Activated CD4-positive, alpha-beta T cell treated with anti-CD3 and anti-CD28 coated beads for 48 hours (primary cell): ENCODE data around the gene ZC3H13.

Experiments
- DNase-seq: peaks from one replicate; pipeline ENCODE4 v3.0.0-alpha.2; 2020

The ZC3H13 gene

DNA sequence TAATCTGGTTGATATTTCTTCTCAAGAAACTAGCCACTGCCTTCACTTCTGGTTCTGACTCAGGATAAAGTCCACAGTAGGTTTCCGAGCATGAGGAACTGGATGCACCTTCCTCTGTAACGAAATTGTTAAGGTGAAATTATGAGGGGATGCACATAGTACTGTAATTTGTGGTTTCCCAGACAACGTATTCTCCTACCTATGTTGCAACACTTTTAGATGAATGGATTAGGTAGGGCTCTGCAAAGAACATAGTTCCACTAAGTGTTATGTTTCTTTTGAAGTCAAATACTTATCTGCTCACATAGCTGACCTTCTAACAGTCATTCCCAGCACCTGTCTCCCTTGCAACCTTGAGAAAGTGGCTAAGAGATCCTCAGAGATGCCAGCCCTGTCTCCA, 5.7 kb upstream of the ZC3H13 start:
- no peak for DNase-seq

DNA sequence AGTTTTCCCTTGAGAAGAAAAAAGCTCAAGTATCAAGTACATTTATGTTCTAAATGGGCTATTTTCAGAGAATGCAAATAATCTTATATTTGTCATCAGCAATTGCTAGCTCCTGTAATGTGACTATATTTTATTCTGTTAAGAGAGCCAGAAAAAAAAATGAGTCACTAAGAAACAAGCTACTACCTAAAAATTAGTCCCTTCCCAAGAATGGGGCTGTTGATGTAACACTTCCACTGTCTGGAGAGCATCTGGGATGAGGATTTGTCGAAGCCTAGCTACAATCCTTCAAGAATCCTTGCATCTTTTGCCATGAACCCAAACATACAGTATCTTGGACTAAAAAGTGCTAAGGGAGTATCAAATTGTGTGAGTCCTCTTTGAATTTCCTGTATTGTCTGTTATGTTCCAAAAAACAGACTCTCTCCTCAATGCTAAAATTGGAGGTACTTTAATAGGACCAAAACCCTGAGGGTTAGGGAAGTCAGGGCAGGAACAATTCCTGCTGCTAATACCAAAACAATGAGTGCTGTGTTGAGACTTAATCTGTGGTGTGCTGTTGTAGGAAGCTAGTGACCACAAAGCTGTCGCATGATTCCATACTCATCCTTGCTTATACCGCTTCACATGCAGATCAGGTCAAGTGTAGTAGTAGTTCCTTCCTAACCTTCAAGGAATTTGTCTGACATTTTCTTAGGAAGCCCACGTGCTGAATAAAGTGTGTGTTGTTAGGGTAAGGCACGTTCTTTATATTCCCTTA, 4.9 kb upstream of the ZC3H13 start:
- DNase-seq = no peak

- no peak for DNase-seq
These were observed 841 bp upstream of the ZC3H13 start for GRCh38 chr13:46053162-46054012.

DNA sequence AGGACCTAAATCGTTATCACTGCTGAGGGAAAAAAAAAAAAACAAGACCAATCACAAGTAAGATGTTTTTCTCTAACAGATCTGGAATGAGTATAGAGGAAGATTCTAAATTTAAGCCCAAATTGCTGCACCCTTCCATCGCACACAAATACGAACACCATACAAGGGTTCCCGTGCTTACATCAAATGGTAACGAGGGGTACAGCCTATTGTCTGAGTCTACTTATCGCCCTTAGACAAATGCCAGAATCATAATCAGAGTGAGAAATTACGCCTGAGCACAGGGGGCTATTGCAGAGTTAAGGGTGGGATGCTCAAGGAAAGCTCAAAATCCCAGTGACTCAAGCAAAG, 603 bp downstream of the ZC3H13 start:
- no peak for DNase-seq

DNA sequence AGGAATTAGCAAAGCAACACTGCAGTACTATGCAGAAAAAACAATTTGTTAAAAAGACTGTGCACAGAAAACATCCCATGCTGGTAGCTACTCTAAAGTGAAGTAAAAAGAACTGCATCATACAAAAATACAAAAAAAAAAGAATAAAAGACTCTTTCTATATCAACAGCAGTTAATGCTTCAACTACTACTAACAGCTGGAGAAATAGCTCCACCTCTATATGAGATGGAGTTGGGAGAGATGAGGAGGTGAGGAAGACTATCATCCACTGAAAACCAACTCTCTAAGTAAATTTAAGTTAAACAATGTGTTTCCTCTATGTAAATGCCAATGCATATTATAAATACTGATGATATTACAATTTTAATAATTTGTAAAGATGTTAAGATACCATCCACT, 1.8 kb downstream of the ZC3H13 start:
- no peak for DNase-seq

DNA sequence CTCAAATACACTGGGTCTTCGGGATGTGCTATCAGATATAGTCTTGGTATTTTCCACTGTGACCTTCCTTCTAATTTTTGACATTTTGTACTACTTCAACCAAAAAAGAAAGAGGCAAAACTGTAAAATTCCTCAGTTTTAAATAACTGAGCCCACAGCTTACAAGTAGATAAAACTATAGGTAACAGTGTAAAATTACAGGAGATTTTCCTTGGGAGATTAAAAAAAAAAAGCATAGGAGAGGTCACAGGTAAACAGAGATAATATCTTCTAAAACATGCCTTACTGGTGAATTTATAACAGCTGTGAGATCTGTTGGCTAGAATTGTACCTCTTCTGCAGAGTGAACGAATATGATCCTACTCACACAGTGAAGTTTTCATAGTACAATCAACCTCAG, 7.1 kb downstream of the ZC3H13 start:
- no peak for DNase-seq

- no peak for DNase-seq
These were observed 8.9 kb downstream of the ZC3H13 start for GRCh38 chr13:46043647-46044046.

DNA sequence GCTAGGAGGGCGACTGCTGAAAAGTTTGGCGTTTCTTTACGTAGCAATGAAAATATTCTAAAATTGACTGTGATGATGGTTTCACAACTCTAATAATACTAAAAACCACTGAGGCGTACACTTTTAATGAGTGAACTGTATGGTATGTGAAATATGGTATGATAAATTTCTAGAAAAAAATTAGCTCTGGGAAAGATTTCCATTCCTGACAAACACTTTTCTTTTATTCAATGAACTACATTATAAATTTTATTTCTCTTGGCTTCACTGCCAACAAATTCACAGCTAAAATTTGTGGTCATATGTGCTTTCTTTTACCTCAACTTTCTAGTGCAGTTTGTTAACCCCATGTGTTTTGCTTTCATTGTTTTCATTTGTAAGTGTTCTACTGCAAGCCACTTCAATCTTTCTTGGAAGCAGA, 11.1 kb downstream of the ZC3H13 start:
- no peak for DNase-seq

DNA sequence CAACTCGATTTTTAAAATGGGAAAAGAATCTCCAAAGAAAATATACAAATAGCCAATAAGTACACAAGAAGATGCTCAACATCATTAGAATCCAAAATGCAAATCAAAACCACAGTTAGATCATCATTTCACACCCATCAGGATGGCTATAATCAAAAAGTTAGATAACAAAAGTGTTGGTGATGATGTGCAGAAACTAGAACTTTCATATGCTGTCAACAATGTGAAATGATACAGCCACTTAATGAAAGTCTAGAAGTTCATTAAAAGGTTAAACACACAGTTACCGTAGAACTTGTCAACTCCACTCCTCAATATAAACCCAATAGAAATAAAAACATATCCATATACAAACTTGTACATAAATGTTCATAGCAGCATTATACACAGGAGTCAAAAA, 11.8 kb downstream of the ZC3H13 start:
- no peak for DNase-seq

DNA sequence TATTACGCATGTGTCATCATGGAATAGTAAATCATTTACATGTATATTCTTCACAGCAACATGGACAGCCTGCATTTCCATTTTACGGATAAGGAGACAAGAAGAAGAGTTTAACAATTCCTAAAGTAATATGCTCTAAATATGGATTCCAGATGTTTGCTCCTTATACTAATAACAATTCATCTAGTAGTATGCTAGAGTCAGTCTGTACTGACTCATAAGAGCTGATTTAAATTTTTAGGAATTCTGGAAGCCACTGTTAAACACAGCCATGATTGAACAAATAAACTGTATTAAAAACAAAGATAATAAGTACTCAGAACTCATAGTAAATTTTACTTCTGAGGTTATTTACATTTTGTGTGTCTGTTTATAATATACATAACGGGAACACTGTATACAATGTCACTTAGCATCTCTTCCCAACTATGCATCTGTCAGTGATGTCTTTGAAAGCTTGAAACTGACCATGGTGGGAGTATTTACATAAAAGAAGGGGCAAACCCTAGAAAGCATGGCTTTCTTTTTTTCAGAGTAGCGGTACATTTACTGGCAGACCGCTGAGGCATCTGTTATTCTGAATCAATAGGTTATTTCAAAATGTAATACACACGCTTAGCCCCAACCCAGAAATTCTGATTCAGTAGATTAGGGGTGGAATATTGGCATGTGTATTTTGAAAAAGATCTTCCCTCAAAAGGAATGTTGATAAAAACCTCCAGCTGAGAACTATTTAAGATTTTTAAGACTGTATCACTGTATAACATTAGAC, 12.9 kb downstream of the ZC3H13 start:
- DNase-seq = no peak

DNA sequence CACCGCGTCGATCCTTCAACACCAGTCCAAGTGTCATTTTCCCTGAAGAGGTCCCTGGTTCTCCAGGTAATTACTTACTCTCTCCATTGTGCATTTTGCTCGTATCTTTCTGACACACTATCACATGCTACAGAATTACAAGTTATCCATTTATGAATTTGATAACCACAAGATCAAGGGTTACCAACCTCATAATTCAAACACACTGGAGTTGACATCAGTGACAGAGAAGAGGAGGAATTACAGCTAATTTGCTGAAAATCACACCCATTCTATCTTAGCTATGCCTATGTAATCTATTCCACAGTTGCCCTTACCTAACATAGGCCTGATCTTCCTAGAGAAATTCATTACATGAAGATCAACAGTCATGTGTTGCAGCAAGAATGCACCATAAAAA, 14.2 kb downstream of the ZC3H13 start:
- no peak for DNase-seq

DNA sequence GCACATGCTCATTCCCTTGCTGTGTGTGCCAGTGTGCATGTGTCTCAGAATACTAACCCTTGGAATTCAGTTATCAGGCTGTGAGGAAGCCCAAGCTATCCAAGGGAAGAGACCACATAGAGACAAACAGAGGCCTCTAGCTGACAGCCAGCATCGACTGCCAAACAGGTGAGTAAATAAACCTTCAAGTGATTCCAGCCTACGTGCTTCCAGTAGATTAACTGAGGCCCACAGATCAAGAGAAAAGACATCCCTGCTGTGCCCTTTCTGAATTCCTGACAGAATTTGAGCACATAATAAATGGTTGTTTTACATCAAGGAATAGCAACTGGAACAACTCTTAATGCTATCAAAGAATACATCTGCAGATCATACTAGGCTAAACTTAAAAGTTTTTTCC, 17.5 kb downstream of the ZC3H13 start:
- DNase-seq = no peak

DNA sequence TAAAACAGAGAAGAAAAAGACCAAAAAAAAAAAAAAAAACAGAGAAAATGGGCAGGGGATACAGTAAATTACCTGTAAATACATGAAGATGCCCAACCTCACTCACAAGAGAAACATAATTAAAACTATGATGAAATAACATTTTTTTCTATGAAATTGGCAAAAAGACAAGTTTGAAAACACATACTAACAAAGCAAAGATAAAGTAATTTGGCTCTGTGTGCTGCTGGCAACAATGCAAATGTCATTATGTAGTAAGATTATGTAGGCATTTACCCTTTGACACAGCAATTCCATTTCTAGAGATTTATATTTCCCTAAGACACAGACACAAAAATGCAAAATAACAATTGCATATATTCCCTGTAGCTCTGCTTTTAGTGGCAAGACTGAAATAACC, 20.2 kb downstream of the ZC3H13 start:
- DNase-seq = no peak

GRCh38 chr13:46031581-46032263, 20.8 kb downstream of the ZC3H13 start:
- DNase-seq = no peak

- no peak for DNase-seq
These were observed 27.4 kb downstream of the ZC3H13 start for GRCh38 chr13:46025157-46025556.

GRCh38 chr13:46022481-46022880, 30.1 kb downstream of the ZC3H13 start:
- DNase-seq = no peak

- DNase-seq = no peak
These were observed 36.3 kb downstream of the ZC3H13 start for GRCh38 chr13:46016216-46016615.

- no peak for DNase-seq
These were observed 37.2 kb downstream of the ZC3H13 start for GRCh38 chr13:46015366-46015765.

DNA sequence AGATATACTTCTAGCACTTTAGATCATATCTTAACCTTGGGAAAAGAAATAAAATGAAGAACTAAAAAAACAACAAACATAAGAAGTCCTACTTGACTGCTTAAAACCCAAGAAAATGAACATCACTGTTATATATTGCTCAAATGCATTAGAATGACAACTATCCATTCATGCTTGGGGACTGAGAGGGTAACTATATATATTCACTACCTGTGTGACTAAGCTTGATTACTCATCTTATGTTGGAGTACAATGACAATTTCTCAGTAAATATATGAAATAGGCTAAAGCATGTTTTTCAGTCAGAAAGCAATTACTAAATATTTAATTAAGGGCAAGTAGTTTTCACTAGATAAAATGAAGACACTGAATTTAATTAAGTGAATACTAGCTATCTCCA, 40.1 kb downstream of the ZC3H13 start:
- DNase-seq = no peak

DNA sequence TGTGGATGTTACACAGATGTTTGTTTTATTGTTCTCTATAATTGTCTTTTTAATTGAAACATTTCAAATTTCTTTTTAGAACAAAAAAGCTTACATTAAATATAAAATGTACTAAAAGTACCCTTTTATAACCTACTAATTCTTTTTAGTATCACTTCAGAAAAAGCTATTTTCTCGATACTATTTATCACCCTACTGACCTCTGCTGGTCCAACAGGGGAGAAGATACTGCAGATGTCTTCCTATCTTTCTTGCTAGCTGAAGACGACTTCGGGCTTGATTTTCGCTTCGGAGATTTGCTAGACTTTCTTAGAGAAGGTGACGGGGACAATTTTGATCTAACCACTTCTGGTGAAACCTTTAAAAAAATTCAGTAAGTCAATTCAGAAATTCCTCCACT, 42.4 kb downstream of the ZC3H13 start:
- no peak for DNase-seq

- no peak for DNase-seq
These were observed 43.9 kb downstream of the ZC3H13 start for GRCh38 chr13:46008631-46009030.

DNA sequence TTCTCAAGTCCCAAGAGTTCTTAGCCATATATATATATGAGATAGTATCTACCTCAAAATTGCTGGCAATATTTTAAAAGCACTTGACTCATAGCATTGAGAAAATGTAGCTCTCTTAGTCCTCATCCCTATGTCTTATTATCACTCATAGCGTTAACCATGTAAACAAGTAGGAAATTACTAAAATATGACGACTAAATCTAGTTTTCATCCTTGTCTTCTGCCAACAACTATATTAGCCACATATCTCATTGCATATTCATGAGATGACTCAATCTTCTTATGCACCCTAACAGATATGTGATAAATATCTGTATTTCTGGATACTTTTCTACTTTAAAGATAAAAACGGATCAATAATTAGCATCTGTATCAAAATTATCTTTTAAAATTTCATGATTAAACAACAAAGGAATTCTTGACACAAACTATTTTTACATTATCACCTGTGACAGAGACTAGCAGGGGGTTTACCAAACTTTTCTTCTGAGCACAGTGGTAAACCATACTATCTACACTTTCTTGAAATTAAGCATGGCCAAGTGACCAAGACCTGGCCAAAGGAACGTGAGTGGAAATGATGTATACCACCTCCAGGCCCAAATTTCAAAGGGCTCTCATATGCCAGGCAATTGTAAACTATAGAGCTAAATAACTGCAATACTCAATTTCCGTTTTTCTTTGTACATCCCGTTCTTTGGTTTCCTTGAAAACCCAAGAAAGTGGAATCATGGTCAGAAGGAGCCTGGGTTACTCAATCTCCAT, 45.7 kb downstream of the ZC3H13 start:
- DNase-seq = no peak
